Measurements from ENCODE around the gene CDHR1.
"Not testable (repeated sequence)": the region's sequence is repeated elsewhere in the genome, so short reads cannot be mapped to it uniquely, and the experiment has no call there.

CDHR1 gene

GRCh38 chr10:84176351-84176750, 18.0 kb upstream of the CDHR1 start:
- DNase-seq (ENCODE audit: low read depth), result no peak
- H3K4me3 ChIP-seq (ENCODE audit: low read length), result no peak overlapping the region
- TF ChIP-seq, protein P1, sequence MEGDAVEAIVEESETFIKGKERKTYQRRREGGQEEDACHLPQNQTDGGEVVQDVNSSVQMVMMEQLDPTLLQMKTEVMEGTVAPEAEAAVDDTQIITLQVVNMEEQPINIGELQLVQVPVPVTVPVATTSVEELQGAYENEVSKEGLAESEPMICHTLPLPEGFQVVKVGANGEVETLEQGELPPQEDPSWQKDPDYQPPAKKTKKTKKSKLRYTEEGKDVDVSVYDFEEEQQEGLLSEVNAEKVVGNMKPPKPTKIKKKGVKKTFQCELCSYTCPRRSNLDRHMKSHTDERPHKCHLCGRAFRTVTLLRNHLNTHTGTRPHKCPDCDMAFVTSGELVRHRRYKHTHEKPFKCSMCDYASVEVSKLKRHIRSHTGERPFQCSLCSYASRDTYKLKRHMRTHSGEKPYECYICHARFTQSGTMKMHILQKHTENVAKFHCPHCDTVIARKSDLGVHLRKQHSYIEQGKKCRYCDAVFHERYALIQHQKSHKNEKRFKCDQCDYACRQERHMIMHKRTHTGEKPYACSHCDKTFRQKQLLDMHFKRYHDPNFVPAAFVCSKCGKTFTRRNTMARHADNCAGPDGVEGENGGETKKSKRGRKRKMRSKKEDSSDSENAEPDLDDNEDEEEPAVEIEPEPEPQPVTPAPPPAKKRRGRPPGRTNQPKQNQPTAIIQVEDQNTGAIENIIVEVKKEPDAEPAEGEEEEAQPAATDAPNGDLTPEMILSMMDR (IDR thresholded peaks at IDR 0.05; ENCODE audit: insufficient read depth, low read depth, low read length, missing control alignments), result no peak

DNA sequence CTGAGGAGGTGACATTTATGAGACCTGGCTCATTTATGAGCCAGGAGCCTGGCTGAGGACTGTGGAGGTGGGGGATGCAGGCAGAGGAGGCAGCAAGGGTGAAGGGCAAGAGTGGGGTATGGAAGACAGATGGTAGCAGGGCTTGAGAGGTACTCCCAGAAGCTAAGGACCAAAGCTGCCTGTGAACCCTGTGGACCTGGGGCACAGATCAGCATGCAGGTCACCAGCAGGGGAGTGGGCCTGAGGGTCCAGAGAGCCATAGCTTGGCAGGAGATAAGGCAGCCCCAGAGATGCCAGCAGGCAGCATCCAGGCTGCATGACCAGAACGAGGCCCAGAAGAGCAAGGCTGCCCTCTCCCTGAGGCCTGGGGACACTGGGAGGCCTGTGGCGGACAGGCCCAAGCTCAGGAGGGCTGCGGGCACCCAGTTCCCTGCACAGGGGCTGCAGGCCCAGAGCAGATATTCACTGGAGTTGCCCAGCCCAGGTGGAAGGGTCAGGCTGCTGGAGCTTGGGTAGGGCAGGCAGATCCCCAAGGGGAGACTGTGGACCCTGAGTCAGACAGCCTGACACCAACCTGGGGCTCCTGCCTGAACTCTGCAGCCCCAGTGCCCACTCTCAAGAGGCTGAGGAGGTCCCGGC, 17.4 kb upstream of the CDHR1 start:
- H3K4me3 ChIP-seq (ENCODE audit: low read length), result no peak overlapping the region
- DNase-seq (ENCODE audit: low read depth), result no peak
- TF ChIP-seq, protein P1 (IDR thresholded peaks at IDR 0.05; ENCODE audit: insufficient read depth, low read depth, low read length, missing control alignments), result no peak

GRCh38 chr10:84177541-84178141, 16.7 kb upstream of the CDHR1 start:
- DNase-seq (ENCODE audit: low read depth), result peak; percentile 65
- TF ChIP-seq, protein P1 (IDR thresholded peaks at IDR 0.05; ENCODE audit: insufficient read depth, low read depth, low read length, missing control alignments), result no peak

DNA sequence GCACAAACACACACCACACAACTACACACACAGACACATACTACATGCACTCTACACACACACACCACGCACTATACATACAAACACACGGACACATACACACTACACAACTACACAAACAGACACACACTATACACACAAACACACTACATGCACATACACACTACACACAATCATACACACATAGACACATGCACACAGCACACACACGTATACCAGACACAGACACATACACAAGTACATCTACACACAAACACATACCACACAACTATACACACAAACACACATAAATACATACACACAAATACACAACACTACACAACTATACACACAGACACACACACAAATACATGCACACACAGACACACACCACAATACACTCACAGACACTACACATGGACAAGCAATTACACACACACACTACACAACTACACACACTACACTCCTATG, 16.2 kb upstream of the CDHR1 start:
- no peak overlapping the region for H3K4me3 ChIP-seq (ENCODE audit: low read length)
- TF ChIP-seq, protein P1 (IDR thresholded peaks at IDR 0.05; ENCODE audit: insufficient read depth, low read depth, low read length, missing control alignments), result no peak
- peak; percentile 35 for DNase-seq (ENCODE audit: low read depth)

More at GRCh38 chr10:84177541-84178141, 16.7 kb upstream of the CDHR1 start:
- H3K4me3 ChIP-seq (ENCODE audit: low read length), result no peak overlapping the region

- TF ChIP-seq, protein P1 (IDR thresholded peaks at IDR 0.05; ENCODE audit: insufficient read depth, low read depth, low read length, missing control alignments), result no peak
- H3K4me3 ChIP-seq (ENCODE audit: low read length), result no peak overlapping the region
- DNase-seq (ENCODE audit: low read depth), result peak; percentile 100
Measured at GRCh38 chr10:84179059-84179710, 15.2 kb upstream of the CDHR1 start.

GRCh38 chr10:84180386-84180785, 14.0 kb upstream of the CDHR1 start:
- not testable (repeated sequence) for DNase-seq (ENCODE audit: low read depth)

GRCh38 chr10:84181631-84182030, 12.7 kb upstream of the CDHR1 start:
- no peak overlapping the region for H3K4me3 ChIP-seq (ENCODE audit: low read length)
- DNase-seq (ENCODE audit: low read depth), result no peak
- TF ChIP-seq, protein P1 (IDR thresholded peaks at IDR 0.05; ENCODE audit: insufficient read depth, low read depth, low read length, missing control alignments), result no peak

More at GRCh38 chr10:84180386-84180785, 14.0 kb upstream of the CDHR1 start:
- not testable (repeated sequence) for H3K4me3 ChIP-seq (ENCODE audit: low read length)

Data from epithelial cell of esophagus (primary cell).